NOMO-1 treated with DMSO at 0.1 percent for 48 hours (cell line): ENCODE results near the gene RAPGEF1.

Source experiments
- DNase-seq: peaks from one replicate; lab custom pipeline; 2025; ENCODE audit not compliant: unreplicated experiment; lab: John Stamatoyannopoulos, UW

RAPGEF1 gene

DNA sequence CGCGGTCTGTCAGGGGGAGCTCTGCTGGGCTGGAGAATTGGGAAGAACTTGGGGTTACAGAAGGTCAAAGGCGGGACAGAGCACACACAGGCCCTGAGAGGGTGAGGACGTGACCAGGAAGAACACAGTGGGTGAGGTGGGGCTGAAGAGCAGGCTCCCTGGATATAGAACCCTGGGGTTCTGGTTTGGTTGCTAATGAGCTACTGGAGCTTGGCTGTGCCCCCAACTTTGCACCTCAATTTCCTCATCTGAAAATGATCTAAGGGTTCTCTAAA lies 110.7 kb downstream of the RAPGEF1 start:
- DNase-seq, result no peak

DNA sequence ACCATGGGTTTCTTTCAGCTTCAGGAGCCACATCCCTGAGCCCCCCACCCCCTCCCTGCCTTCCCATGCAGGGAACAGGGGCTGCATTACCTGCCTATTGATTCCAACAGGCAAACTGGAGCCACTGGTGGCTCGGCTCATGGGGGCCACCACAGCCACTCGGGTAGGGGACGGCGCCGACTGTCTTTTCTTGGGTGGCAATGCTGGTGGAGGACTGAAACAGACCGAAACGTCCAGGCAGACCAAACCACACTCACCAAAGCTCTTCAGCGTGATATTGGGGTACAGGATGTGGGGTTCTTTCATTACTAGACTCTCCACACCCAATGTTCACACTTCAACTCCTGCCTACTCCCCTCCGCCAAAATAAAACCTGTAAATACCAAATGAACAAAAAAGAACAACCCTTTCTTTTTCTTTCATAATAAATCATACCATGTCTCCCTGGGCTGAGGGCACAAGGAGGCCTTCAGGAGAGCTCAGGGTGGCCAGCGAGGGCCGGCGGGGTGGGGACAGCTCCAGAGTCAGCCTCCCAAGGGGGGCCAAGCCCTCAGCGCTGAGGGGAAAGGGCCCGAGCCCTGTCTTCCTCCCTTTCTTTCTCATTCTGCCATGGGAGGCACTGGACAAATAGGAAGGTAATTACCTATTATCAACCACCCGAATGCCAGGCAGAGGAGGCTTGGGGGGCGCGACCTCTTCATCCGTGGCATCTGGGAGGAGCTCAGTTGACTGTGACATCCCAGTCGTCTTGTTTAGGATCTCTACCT lies 111.2 kb downstream of the RAPGEF1 start:
- no peak for DNase-seq

DNA sequence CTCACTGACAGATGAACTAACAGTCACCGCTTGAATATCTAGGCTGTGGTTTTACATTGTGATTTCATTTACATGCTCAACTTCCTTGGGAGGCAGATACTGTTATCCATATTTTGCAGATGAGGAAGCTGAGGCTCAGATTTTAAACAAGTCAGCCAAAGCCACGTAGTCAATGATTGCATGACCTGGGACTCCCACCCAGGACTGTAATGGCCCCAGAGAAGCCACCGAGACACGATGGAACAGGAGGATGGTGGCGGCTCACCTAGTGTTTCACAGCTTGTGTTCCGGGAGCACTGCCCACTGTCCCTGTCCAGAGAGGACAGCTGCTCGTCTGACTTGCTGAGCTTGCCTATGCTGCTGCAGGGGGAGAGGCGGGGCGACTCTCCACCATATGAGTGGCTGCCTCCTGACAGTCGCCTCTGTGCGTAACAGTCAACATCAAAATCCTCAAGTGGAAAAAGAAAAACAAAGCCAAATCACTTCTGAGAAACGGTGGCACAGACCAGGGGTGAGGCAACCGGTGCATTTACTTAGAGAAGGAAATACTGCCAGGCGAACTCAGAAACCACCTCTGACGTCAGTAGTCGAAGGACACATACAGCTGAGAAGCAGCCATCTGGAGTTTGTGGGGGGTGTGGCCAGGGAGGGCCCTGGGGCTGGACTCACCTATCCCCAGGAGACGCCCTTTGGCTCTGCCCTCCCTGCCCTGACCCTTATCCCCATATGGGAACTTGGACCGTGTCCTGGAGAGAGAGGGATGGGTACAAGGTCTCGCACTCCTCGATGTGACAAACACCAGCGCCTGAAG lies 112.0 kb downstream of the RAPGEF1 start:
- no peak for DNase-seq

DNA sequence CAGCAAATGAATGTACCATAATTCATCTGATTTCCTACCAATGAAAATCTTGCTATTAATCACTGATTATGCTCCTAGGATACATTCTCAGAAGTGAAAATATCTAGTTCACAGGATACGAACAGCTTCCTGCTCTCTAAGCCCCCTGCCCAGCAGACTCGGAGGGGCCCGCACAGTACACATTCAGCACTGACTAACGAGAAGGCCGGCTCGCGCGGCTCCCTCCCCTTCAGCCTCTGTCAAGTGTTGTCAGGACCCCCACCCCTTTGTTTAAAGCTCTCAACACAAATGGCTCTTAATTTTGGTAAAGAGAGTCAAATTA lies 112.6 kb downstream of the RAPGEF1 start:
- no peak for DNase-seq

DNA sequence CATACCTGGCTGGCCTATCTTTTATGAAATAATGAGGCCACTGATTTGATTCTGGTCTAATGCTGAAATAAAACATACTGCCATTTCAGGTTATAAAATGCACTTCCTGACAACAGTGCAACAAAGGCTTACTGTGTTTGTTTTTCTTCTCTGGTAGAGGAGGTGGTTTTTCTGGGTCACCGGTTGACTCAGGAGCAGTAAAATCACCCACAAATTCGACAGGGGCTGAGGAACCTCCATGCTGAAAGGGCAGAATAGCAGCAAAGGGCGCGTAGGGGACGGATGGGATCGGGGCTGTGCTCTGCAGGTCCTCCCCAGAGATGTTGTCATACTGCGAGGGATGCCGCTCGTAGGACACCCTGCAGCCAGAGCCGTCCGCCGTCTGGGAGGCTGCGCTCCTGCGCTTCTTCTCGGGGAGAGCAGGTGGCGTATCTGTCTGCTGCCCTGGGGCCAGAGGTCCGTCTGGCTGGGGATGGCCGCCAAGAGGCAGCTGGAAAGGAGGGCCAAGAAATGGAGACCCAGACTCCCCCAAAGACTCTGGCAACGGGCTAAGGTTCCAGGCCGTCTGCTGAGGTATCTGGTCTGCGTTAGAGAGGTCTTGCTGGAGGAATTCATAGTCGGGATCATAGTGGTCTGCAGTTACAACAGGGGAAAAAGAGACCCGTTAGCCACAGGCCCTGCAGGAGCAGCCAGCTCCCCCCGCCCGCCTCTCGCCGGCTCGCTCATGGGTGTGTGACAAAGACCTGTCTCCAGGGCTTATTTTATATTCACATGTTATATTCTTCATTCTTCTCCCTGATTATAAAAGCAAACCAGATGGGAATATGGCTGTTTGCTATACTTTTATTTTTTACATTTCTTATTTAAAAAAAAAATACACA lies 113.8 kb downstream of the RAPGEF1 start:
- no peak for DNase-seq

DNA sequence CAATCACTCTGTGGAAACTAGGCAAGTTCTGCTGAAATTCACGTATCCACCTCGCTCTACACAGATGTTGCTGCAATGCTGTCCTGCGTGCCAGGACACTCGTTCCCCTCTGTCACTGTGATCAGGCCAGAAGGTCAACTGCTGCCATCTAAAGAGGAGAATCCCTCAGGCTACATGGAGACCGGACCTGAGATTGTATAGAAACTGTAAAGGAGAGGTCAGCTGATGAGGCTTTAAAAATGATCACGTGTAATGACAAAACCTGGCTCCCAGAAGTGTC lies 114.4 kb downstream of the RAPGEF1 start:
- no peak for DNase-seq

DNA sequence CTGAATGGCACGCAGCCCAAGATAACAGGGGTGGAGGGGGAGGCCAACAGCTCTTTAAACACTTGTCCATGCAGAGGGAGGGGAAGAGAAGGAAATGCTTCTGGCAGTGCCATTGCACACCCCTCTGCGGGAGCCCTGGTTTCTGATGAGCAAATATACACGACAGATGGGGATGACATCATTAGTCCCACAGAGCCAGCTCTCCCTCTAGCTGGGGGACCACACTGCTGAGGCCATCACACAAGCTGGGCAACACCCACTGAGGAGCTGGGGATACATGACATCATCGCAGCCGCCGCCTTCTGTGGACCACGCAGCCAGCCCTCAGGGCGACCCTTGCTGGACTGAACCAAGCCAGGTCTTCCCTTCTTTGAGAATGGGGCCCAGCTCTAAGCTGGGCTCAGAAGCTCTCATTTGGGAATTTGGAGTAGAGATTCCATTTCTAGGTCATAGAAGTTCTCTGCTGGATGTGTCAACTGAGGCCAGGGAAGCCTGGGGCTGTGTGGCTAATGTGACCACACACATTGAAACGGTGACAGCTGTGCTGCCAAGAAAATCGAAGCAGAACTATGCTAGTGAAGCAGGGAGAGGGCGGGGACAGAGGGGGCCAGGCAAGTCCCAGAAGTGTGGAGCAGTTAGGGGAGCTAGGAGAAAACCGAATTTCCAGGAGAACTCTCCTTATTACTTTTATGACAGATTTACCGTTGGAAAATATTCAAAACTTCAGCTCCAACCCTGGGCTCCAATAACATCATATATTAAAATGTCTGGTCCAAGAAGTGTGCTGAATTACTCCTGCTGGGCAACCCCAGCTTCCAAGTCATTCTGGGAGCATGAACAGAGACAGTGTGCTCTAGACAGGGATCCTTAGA lies 115.0 kb downstream of the RAPGEF1 start:
- no peak for DNase-seq

DNA sequence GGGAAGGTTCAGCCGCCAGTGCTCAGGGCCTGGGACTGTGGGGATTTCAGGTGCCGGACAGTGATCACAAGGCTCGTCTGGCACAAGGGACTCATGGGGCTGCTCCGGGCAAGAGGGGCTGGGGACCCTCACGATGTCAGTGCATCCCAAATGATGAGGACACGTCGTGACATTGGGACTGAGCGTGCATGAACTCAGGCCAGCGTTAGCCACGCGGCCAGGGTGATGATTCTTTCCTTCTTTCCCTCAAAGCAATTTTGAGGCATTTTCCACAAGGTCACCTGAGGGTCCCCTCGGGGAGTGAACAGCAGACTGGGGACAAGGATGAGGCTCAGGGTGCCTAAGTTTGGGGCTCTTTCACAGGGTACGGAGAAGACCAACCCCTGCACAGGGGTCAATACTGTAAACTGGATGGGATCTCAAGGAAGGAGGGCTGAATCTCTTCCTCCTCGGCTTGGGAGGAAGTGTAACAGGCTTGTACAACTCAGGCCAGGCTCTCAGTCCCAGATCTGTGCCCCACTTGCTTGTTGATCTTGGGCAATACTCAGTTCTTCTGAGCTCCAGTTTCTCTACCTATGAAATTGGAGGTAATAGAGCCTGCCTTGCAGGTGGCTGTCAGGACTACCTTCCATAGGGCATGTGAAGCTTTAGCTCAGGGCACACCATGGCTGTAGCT lies 116.1 kb downstream of the RAPGEF1 start:
- DNase-seq, result no peak

DNA sequence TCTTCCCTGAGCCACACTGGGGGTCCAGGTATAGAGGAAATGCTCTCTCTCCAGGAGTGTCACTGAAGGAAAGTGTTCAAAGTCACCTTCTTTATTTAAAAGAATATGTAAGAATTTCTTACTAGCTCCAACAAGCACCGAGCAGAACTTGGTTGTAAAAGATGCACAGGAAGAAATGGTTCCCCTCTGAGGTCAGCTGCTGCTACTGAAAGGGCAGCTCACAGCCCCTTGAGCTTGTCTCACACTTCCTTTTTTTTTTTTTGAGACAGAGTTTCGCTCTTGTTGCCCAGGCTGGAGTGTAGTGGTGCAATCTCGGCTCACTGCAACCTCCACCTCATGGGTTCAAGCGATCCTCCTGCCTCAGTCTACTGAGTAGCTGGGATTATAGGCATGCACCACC lies 117.4 kb downstream of the RAPGEF1 start:
- peak; percentile 48 for DNase-seq

DNA sequence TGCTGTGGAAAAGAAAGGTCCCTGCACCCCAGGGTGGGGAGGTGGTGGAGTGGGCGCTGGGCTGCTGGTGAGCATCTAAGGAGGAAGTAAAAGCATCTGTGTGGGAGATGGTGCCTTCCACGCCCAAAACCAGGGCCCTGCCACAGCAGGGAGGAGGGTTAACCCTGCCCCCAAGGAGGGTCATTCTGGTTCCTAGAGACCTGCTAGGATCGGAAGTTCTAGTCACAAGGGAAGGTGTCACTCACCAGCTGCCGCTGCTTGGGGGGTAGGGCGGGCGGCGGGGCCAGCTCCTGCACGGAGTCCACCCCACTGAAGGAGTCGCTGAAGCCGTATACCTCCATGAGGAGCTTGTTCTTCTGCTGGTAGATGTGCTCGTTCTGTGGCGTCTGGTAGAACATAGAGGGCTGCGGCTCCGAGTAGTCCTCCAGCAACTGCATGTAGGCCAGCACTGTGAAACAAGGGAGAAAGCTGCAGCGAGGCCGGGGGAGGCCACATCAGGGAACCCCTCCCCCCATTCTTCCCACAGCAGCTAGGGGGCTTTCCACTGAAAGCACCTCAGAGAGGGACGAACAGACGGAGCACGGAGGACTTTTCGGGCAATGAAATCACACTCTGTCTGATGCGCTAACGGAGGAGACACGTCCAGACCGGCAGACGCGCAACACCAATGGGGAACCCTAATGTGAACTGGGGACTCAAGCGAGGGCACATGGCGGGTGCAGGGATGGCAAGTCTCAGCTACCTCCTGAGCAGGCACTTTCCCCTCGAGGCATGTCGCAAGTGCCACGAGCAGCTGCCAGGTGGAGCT lies 118.1 kb downstream of the RAPGEF1 start:
- no peak for DNase-seq

DNA sequence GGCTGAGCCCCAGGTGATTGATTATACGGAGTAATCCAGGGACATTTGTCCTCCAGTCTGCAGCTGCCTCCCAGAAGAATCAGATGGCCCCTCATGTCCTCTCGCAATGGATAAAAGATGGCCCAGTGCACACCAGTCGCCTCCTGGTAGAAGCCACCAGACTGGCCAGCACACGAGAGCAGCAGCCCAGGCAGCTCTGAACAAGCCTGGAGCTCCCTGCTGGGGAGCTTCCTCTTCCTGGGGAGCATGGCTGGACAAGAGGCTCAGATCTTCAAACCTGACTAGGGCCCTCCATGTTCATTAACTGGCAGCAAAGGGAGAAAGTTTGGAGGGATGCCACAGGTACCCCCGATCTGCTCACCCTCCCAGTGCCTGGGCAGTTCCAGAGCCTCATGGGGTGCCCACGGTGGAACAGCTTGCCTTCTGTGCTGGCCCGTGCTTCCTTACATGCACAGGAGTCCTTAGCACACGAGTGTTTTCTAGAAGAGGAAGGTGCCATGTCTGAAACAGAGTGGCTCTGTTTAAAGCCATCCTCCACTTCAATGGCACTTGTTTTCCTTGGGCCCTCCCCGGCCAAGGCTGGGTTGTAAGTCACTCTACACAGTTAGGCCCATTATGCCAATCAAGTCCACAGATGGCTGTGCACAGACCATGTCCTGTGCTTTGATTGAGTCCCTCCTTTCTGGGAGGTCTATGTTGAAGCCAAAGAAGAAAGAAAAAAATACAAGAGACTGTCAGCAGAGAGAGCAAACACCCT lies 118.9 kb downstream of the RAPGEF1 start:
- DNase-seq, result no peak

DNA sequence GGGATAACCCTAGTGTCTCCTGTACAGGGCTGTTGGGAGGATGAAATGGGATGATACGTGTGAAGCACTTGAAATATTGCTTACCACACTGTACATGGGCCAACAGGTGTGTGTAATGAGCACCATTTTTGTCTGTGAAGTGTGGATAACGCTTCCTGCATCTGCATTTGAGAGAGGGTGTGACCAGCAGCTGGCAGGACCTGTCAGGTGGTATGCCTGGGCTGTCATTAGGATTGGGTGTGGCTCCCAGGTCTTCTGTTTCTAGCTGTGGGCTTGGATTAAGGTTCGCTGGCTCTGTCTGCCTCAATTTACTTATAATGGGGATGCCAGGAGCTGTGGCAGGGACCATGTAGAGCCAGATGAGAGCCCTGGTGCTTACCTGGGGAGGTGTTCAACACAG lies 120.2 kb downstream of the RAPGEF1 start:
- no peak for DNase-seq

DNA sequence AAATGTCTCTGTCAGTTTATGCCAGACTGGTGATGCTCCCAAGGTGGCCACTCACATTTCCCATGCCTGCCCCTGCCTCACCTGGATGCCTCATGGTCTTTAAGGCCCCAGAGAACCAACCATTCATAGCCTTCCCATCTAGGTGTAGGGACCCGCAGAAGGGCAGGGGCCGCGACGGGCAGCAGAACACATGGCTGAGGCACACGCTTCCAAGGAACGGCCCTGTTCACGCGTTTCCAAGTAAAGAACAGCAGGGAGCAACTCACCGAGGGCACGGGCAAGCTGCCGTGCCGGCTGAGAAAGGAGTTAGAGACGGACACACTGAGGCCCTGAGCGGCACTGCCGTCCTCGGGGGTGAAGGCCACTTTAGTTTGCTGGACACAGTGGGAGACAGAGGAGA lies 121.1 kb downstream of the RAPGEF1 start:
- DNase-seq, result no peak

DNA sequence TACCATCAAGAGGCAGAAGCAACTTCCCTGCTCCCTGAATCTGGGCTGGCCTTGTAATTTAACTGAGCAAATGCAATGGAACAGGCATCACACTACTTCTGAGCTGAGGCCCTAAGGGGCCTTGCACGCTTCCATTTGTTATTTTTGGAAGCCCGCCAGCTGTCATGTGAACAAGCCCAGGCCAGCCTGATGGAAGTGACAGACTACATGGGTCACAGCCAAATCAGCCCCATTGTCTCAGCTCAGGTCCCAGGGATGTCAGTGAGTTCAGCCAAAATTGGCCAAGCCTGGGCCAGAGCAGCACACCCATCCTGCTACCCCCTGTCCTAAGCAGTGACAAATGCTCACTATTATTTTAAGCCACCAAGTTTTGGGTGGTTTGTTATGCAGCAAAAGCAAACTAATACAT lies 121.8 kb downstream of the RAPGEF1 start:
- DNase-seq, result no peak

DNA sequence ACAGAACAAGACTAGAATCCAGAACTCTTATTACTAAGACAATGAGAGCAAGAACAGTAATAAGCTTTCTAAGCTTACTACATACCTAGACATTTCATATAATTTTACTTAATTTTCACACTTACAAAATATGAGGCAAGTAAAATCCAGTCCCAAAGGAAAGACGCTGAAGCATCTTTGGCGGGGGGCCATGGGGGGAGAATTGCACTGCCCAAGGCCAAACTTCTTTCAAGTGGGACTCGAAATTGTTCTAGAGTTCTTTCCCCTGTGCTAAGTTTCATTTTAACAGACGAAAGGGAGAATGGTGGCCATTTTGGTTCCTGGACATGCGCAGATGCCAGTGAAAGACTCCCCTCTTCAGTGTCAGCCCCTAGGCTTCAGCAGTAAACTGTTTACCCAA lies 122.3 kb downstream of the RAPGEF1 start:
- no peak for DNase-seq

DNA sequence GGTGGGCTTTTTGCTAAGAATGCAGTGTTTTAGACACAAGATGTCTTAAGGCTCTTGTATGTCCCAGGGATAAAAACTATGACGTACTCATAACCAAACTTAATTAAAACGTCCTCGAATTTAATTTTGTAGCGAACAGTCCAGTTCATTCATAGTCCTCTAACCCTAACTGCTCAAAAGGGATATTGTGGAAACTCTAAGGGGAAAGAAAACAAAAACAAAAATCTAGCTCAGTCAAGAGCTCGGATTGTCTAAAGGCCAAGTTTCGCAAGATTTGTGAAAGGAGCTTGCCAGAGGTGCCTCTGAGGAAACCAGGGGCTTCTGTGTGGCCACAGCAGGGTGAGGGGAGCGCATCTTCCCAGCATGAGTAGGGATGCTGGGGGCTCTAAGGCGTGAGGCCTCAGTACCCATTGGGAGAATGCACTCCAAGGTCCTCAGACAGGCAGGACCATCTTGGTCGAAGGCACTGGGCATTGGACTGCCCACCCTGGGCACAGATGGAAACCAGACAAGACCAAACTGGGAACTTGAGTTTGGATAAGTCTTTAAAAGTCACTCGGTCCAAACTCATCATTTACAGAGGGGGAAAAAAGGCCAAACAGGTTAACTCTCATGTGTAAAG lies 122.8 kb downstream of the RAPGEF1 start:
- DNase-seq, result no peak

DNA sequence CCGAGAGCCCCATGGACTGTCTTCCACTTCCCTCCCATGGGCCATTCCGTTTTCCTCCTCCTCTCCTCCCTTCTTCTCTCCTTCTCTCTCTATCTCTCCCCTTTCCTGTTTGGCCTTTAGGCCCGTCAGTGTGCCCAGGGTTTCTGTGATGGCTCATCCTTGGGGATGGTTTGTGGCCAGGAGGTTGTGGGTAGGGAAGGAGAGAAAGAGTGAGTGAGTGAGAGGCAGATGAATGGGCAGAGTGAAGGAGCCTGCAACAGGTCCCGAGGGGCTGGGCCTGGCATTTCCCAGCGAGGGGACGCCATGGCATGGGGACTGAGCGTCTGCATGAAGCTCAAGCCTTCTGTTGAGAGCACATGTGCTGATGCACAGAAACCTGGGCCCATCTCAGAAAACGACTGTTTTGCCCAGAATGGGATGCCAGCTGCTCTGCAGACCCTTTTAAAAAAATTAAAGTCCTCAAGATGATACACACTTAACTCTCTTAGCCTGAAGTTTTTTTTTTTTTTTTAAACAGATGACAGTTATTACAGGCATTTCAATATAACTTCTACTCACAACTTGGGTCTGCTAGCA lies 125.4 kb downstream of the RAPGEF1 start:
- DNase-seq, result no peak

DNA sequence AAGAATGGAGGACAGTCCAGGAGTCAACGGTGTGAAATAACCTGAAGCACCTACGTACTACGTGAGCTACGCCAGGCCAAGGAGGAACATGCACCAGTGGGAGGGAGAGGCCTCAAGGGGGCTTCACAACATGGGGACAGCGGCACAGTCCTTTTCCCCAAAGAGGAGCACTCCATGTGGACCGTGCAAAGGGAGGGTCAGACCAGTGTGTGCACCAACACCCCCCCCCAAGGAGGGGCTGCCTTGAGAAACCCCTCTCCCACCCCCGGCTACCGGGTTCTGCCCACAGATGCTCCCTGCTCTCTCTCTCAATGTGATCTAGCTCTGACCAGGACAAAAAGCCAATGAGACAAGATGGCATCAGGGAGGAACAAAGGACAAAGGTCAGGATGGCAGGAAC lies 126.0 kb downstream of the RAPGEF1 start:
- DNase-seq, result no peak
